Tibial artery (tissue), 4 donors: Measurements from ENCODE around the gene NTRK3.

ENCODE experiments used
- DNase-seq, 2 donors: peaks; one replicate each; pipeline ENCODE4 v3.0.0-alpha.2; 2019
- H3K27ac ChIP-seq, 2 donors: fragments of 200-600 bp; sonication (generic) in 1 of 2; 1 replicate in 1 of 2; 2 replicates in 1 of 2; pipeline ENCODE4 v1.5.1; 2018 to 2019; ENCODE audit warnings: mild to moderate bottlenecking in 1 of 2
- H3K27me3 ChIP-seq, 2 donors: fragments of 200-600 bp; sonication (generic) in 1 of 2; one replicate each; pipeline versions ENCODE4 v1.5.1 to v1.6.0; 2016 to 2019
- H3K36me3 ChIP-seq, 3 donors: fragments of 200-600 bp; sonication (generic) in 2 of 3; one replicate each; pipeline ENCODE4 v1.5.1; 2016 to 2019; ENCODE audit warnings: mild to moderate bottlenecking in 2 of 3
- H3K4me1 ChIP-seq, 4 donors: fragments of 200-600 bp; sonication (generic) in 2 of 4; 1 replicate in 3 of 4; 2 replicates in 1 of 4; pipeline ENCODE4 v1.5.1; 2016 to 2019
- H3K4me3 ChIP-seq, 2 donors: fragments of 200-600 bp; sonication (generic) in 1 of 2; 1 replicate in 1 of 2; 2 replicates in 1 of 2; pipeline ENCODE4 v1.5.1; 2018 to 2019; ENCODE audit warnings: mild to moderate bottlenecking in 2 of 2
- H3K9me3 ChIP-seq, 3 donors: fragments of 200-600 bp; sonication (generic) in 1 of 3; one replicate each; pipeline ENCODE4 v1.5.1; 2016 to 2019
- intact Hi-C: fragments of 100-400 bp; cut with DNase I; formaldehyde crosslinking; loops from one replicate; pipeline ENCODE4 v1.15.0; 2023; ENCODE audit warnings: low total_unique reads
- TF ChIP-seq, protein P1 (sequence below), 2 experiments: fragments of 200-600 bp in 1 of 2; fragments of 450-650 bp in 1 of 2; IDR thresholded peaks; one replicate each; pipeline ENCODE4 v1.5.1; 2017 to 2019; ENCODE audit warnings: antibody characterized with exemption in 2 of 2, mild to moderate bottlenecking in 1 of 2, moderate library complexity in 1 of 2

NTRK3 gene

DNA sequence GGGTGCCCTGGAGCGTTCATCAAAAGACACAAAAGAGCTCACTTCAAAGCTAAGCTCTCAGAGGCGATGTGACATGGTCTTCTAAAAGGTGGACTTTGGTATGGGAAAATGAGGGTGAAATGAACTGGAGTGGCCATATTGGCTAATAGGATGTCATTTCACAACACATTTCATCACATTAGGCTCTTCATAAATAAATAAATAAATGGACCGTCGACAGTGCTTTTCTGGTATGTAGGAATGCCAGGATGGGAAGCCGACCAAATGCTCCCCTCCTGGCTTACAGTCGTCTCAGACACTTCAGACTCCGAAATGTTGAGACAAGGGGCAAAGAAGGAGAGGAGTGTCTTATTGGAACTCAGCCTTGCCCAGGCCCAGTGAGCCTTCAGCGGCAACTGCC lies 383.0 kb downstream of the NTRK3 start:
- Histone ChIP-seq H3K27me3 (no peaks in the 10 kb centered on the region), H3K4me3 (no peak overlapping the region), H3K27ac (no peak overlapping the region), H3K4me1 (peaks cover 0 to 9% (median 0%) of the 10 kb centered on the region in 4 donors), H3K36me3 (peaks cover 0 to 9% (median 6%) of the 10 kb centered on the region in 3 donors), H3K9me3 (no peaks in the 10 kb centered on the region)
- intact Hi-C loops: no loop called here
- TF ChIP-seq, protein P1, sequence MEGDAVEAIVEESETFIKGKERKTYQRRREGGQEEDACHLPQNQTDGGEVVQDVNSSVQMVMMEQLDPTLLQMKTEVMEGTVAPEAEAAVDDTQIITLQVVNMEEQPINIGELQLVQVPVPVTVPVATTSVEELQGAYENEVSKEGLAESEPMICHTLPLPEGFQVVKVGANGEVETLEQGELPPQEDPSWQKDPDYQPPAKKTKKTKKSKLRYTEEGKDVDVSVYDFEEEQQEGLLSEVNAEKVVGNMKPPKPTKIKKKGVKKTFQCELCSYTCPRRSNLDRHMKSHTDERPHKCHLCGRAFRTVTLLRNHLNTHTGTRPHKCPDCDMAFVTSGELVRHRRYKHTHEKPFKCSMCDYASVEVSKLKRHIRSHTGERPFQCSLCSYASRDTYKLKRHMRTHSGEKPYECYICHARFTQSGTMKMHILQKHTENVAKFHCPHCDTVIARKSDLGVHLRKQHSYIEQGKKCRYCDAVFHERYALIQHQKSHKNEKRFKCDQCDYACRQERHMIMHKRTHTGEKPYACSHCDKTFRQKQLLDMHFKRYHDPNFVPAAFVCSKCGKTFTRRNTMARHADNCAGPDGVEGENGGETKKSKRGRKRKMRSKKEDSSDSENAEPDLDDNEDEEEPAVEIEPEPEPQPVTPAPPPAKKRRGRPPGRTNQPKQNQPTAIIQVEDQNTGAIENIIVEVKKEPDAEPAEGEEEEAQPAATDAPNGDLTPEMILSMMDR (IDR thresholded peaks at IDR 0.05): no peak
- DNase-seq: no peak

DNA sequence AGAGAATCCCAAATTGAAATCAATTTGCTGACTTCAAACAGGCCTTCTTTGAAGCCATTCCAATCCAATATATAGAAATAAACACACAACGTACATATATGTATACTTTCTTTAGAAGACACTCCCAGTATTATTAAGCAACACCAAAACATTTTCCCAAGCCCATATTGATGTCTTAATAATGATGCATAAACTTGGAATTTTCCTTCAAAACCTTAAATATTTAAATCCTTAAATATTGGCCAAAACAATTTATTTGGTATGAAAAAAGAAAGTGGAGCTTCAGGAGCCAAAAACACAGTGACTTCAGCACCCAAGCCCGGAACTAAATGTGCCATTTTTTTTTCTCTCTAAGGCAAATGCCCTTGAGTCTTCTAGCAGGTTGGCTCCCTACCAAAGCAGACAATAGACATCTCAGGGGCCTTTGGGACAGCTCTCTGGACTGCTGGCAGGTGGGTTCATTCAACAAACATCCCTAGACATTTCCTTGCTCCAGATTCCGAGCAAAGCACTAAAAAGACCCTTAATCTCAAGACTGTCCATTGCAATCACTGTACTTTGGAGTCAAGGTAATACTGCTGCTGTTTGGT lies 384.7 kb downstream of the NTRK3 start:
- Histone ChIP-seq H3K9me3 (no peaks in the 10 kb centered on the region), H3K36me3 (peaks cover 0 to 7% (median 0%) of the 10 kb centered on the region in 3 donors), H3K27ac (no peak overlapping the region), H3K4me3 (no peak overlapping the region), H3K27me3 (no peaks in the 10 kb centered on the region), H3K4me1 (no peaks in the 10 kb centered on the region)
- TF ChIP-seq, protein P1 (IDR thresholded peaks at IDR 0.05): no peak
- no peak for DNase-seq
- intact Hi-C loops: no loop called here

DNA sequence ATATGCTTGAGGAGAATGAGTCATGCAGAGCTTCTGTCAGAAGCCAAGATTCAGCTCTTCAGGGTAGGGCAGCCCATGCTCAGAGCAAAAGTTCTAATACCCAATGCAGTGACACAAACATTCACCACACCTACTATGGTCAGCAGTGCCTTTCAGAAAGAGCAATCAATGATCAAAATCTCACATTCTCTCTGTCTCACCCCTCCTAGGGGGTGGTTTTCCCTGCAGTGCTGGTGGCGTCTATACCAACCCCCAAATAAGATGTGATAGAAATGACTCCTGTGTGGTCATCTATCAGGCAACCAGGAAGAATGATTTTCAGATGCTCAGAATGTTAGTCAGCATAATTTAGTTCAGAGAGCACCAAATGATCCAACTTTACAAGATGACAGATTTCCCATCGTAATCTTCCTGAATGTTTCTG lies 385.3 kb downstream of the NTRK3 start:
- Histone ChIP-seq H3K27me3 (no peaks in the 10 kb centered on the region), H3K9me3 (no peaks in the 10 kb centered on the region), H3K4me1 (no peaks in the 10 kb centered on the region), H3K4me3 (no peak overlapping the region), H3K36me3 (peaks cover 0 to 2% (median 0%) of the 10 kb centered on the region in 3 donors), H3K27ac (no peak overlapping the region)
- no peak for DNase-seq
- intact Hi-C loops: no loop called here
- TF ChIP-seq, protein P1 (IDR thresholded peaks at IDR 0.05): no peak

DNA sequence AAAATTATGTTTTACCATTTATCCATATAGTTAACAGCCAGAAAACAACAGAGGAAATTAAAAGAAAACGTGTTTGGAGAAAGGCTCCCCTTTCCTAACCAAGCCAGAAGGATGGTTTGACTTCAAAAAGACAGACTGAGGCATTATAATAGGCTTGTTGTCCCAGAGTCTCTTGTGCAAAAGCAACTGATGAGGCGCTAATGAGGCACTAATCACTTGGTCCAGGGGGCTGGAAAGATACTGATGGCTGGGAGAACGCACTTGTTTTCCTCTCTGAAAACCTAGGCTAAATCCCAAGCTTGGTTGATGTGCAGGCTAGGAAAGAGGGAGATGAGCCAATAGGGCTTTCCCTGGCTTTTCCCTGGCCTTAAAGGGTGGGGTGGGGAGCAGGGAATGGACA lies 389.6 kb downstream of the NTRK3 start:
- no peak overlapping the region for H3K4me3 ChIP-seq
- no peaks in the 10 kb centered on the region for H3K9me3 ChIP-seq
- intact Hi-C loops: no loop called here
- no peak overlapping the region for H3K27ac ChIP-seq
- no peak for DNase-seq
- H3K36me3 ChIP-seq: no peaks in the 10 kb centered on the region
- no peaks in the 10 kb centered on the region for H3K27me3 ChIP-seq
- no peaks in the 10 kb centered on the region for H3K4me1 ChIP-seq
- TF ChIP-seq, protein P1 (IDR thresholded peaks at IDR 0.05): no peak

DNA sequence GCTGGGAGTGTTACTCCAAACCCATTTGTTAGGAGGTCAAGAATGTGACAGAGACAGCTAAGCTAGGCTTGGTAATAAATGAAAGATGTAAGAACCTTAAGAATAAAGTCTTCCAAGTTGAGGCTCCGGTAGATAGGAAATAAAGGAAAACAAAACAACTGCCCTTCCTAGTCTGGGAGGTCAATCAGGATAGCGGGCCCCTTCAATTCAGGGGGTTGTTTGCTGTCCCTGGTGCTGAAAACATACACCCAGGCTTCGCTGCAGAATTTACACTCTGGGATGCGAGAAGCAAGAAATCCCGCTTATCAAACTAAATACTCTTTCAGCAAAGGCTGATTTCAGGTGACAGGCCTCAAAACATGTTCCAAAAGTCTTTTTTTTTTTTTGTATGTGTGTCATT lies 393.4 kb downstream of the NTRK3 start:
- no peaks in the 10 kb centered on the region for H3K4me1 ChIP-seq
- no peaks in the 10 kb centered on the region for H3K36me3 ChIP-seq
- intact Hi-C loops: no loop called here
- DNase-seq: no peak
- TF ChIP-seq, protein P1 (IDR thresholded peaks at IDR 0.05): no peak
- no peaks in the 10 kb centered on the region for H3K9me3 ChIP-seq
- H3K4me3 ChIP-seq: no peak overlapping the region
- no peak overlapping the region for H3K27ac ChIP-seq
- no peaks in the 10 kb centered on the region for H3K27me3 ChIP-seq

DNA sequence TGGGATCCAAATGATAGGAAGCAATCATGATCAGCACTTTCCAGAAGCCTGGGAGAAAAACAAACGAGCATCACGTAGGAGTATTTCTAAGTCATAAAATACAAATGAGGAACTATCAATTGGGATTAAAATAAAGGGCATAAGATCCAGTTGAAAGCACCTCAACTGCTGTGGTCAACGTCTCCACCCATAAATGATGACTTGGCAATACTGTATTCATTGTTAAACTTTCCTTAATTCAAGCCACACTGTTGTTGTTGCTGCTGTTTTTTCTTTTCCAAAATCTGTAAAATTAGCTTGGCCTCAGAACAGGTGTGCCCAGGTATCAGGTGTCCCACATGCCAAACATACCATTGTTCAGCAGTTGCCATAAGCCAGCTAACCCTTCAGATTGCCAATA lies 395.8 kb downstream of the NTRK3 start:
- TF ChIP-seq, protein P1 (IDR thresholded peaks at IDR 0.05): no peak
- no peaks in the 10 kb centered on the region for H3K36me3 ChIP-seq
- no peaks in the 10 kb centered on the region for H3K4me1 ChIP-seq
- DNase-seq: no peak
- no peak overlapping the region for H3K4me3 ChIP-seq
- no peak overlapping the region for H3K27ac ChIP-seq
- no peaks in the 10 kb centered on the region for H3K27me3 ChIP-seq
- H3K9me3 ChIP-seq: no peaks in the 10 kb centered on the region
- intact Hi-C loops: no loop called here
